Brain microvascular endothelial cell (primary cell): ENCODE data around the gene TENM3.

Source experiments
- DNase-seq: peaks from one replicate; pipeline ENCODE4 v3.0.0-alpha.2; 2020
- H3K27ac ChIP-seq: fragments of 250-450 bp; sonication (Bioruptor Pico); 2 replicates; pipeline ENCODE4 v1.5.1; 2020; ENCODE audit warnings: mild to moderate bottlenecking, moderate library complexity
- H3K27me3 ChIP-seq: fragments of 250-450 bp; sonication (Bioruptor Pico); replicated peaks from 2 replicates; pipeline ENCODE4 v1.5.1; 2020; ENCODE audit warnings: mild to moderate bottlenecking
- H3K36me3 ChIP-seq: fragments of 250-450 bp; sonication (Bioruptor Pico); replicated peaks from 2 replicates; pipeline ENCODE4 v1.5.1; 2020; ENCODE audit warnings: mild to moderate bottlenecking
- H3K4me3 ChIP-seq: 2 replicates; pipeline ENCODE4 v1.5.1; 2011; ENCODE audit warnings: low read depth, mild to moderate bottlenecking, control low read depth, low read length, moderate library complexity
- in situ Hi-C: cut with HindIII; loops from 2 replicates; pipeline ENCODE4 v1.10.0; 2017; ENCODE audit warnings: low sequenced_read_pairs, low pct_ligation_motif_present
- TF ChIP-seq, protein P1 (sequence below): IDR thresholded peaks from 2 replicates; pipeline ENCODE4 v1.5.1; 2011; ENCODE audit warnings: low read depth, mild to moderate bottlenecking, moderate library complexity, low read length, control low read depth, inconsistent platforms; ENCODE audit errors: missing control alignments

The TENM3 gene

DNA sequence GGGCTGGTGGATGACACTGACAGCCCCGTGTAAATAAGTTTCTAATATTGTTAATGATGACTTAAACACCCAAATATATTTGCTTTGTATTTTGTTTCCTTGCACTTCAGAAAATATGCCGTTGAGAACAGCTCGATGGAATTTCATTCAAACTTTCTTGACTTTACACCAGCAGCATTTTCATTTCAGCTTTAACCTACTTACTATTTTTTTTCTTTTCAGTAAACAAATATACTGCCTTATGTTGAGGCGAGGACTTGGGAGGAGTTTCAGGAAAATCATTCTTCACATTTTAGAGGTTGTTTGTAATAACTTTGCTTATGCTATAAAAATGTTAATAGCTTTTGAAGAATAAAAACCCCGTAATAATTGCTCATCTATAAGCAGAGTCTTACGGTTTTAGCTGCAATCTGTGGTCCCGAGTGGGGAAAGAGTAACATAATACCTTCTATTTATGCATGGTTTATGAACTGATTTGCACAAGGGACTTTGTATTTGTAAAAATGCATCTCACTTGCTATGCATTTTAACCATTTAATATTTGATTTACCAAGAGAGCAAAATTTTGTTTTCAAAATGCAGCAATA, 14.1 kb upstream of the TENM3 start:
- H3K27ac ChIP-seq = no peak overlapping the region
- no peak overlapping the region for H3K4me3 ChIP-seq
- in situ Hi-C loops = no loop called here
- H3K36me3 ChIP-seq = no peaks in the 10 kb centered on the region
- TF ChIP-seq, protein P1, sequence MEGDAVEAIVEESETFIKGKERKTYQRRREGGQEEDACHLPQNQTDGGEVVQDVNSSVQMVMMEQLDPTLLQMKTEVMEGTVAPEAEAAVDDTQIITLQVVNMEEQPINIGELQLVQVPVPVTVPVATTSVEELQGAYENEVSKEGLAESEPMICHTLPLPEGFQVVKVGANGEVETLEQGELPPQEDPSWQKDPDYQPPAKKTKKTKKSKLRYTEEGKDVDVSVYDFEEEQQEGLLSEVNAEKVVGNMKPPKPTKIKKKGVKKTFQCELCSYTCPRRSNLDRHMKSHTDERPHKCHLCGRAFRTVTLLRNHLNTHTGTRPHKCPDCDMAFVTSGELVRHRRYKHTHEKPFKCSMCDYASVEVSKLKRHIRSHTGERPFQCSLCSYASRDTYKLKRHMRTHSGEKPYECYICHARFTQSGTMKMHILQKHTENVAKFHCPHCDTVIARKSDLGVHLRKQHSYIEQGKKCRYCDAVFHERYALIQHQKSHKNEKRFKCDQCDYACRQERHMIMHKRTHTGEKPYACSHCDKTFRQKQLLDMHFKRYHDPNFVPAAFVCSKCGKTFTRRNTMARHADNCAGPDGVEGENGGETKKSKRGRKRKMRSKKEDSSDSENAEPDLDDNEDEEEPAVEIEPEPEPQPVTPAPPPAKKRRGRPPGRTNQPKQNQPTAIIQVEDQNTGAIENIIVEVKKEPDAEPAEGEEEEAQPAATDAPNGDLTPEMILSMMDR = no peak
- no peak for DNase-seq
- H3K27me3 ChIP-seq = no peaks in the 10 kb centered on the region

DNA sequence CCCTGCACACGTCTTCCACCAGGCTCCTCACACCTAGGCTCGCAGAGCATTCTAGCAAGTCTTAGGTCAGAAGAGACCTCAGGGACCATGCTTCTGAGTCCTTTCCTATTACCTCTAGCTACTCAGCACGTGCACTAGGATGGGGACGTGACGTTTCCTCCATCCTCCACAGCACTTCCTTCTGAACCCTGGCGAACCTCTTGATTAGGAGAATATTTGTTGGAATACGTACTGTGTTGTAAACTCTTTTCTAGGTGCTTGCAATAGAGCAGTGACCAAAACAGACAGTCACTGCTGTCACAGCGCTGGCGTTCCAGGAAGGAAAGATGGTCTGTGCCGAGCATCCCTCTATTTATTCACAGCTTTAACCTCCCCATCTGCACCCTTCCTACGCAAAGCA, 12.9 kb upstream of the TENM3 start:
- no peak for DNase-seq
- H3K27me3 ChIP-seq = no peaks in the 10 kb centered on the region
- H3K27ac ChIP-seq = no peak overlapping the region
- TF ChIP-seq, protein P1 = no peak
- no peak overlapping the region for H3K4me3 ChIP-seq
- in situ Hi-C loops = no loop called here
- H3K36me3 ChIP-seq = no peaks in the 10 kb centered on the region

DNA sequence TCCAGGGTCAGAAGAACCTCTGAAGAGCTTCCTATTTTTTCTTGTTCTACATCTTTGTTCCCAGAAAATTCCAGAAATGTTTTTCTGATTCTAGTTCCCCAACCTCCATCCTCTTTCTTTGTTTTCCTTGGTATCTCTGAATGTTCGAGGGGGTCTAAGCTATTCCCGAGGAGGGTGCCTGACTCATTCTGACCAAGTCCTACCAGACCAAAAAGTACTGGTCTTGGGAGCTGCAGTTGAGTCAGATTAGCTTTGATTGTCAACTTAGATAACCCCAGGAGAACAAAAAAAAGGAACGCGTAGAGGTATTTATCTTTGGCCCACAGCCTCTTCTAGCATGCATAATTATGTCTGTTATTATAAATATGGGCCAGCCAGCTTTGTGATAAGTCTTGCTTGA, 12.1 kb upstream of the TENM3 start:
- Histone ChIP-seq H3K27ac (no peak overlapping the region), H3K27me3 (no peaks in the 10 kb centered on the region), H3K36me3 (no peaks in the 10 kb centered on the region), H3K4me3 (no peak overlapping the region)
- peak; percentile 31 for DNase-seq
- in situ Hi-C loops = no loop called here
- TF ChIP-seq, protein P1 = no peak

DNA sequence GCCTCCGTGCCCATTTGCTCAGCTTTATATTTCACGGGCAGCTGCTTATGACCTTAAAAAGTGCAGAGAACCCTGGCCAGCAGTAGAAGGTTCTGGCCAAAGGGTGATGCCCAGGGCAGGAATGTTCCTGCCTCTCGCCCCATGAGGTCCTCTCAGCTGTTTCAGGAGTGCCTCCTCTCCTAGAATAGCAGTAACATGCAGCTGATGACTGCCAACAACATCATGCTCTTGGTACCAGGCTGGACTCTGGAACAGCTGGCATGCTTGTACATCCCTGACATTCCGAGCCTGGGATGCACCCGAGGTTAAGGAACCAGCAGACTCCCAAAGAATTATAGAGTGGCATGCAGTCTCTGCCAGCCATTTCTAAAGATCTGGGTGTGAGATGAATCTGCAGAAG, 11.7 kb upstream of the TENM3 start:
- in situ Hi-C loops = no loop called here
- Histone ChIP-seq H3K27me3 (no peaks in the 10 kb centered on the region), H3K36me3 (no peaks in the 10 kb centered on the region), H3K27ac (no peak overlapping the region), H3K4me3 (no peak overlapping the region)
- TF ChIP-seq, protein P1 = no peak
- no peak for DNase-seq

- TF ChIP-seq, protein P1 = no peak
- no peaks in the 10 kb centered on the region for H3K36me3 ChIP-seq
- H3K4me3 ChIP-seq = no peak overlapping the region
- in situ Hi-C loops = no loop called here
- H3K27ac ChIP-seq = no peak overlapping the region
- H3K27me3 ChIP-seq = no peaks in the 10 kb centered on the region
- DNase-seq = no peak
These were observed 9.7 kb upstream of the TENM3 start for GRCh38 chr4:182233310-182234090.
